DND-41 (cell line): Measurements from ENCODE around the gene CYP2W1.

Experiments
- EZH2 ChIP-seq: IDR thresholded peaks from 3 replicates; pipeline ENCODE4 v1.6.1; 2012; ENCODE audit warnings: borderline replicate concordance, low read depth, mild to moderate bottlenecking, moderate library complexity, low read length, inconsistent platforms; ENCODE audit not compliant: severe bottlenecking
- TF ChIP-seq, protein P1 (sequence below): IDR thresholded peaks from 2 replicates; pipeline ENCODE4 v1.5.1; 2012; ENCODE audit warnings: borderline replicate concordance, low read length, moderate library complexity, mild to moderate bottlenecking; ENCODE audit not compliant: poor library complexity, severe bottlenecking; ENCODE audit errors: extremely low read depth

DNA sequence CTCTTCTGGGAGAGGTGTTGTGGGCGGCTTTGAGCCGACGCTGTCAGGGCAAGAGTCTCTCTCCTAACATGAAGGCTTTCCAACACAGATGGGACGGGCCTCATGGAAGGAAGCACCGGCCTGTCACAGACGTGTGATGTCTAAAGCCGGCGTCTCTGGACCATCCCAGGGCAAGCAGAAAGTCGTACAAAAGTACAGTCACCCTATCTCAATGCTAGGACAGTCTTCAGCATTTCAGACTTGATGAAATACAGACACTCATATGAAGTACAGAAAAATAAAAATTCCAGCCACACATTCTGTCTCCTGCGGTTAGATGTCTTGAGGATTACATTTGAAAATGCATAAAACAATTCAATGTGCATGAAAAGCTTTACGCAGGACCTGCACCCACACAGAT lies 30.6 kb downstream of the CYP2W1 start:
- TF ChIP-seq EZH2 = no peak
- TF ChIP-seq, protein P1, sequence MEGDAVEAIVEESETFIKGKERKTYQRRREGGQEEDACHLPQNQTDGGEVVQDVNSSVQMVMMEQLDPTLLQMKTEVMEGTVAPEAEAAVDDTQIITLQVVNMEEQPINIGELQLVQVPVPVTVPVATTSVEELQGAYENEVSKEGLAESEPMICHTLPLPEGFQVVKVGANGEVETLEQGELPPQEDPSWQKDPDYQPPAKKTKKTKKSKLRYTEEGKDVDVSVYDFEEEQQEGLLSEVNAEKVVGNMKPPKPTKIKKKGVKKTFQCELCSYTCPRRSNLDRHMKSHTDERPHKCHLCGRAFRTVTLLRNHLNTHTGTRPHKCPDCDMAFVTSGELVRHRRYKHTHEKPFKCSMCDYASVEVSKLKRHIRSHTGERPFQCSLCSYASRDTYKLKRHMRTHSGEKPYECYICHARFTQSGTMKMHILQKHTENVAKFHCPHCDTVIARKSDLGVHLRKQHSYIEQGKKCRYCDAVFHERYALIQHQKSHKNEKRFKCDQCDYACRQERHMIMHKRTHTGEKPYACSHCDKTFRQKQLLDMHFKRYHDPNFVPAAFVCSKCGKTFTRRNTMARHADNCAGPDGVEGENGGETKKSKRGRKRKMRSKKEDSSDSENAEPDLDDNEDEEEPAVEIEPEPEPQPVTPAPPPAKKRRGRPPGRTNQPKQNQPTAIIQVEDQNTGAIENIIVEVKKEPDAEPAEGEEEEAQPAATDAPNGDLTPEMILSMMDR = no peak
